GM13976 (cell line): ENCODE measurements around the gene CST2.
"Not testable (repeated sequence)": the region's sequence is repeated elsewhere in the genome, so short reads cannot be mapped to it uniquely, and the experiment has no call there.

ENCODE experiments used
- DNase-seq: peaks from one replicate; pipeline ENCODE4 v3.0.0; 2012; ENCODE audit warnings: low spot score
- in situ Hi-C: fragments of 300-500 bp; cut with MboI; formaldehyde crosslinking; loops from one replicate; pipeline ENCODE4 v1.12.0; 2022; ENCODE audit warnings: low sequenced_read_pairs, mixed read lengths, inconsistent platforms; ENCODE audit not compliant: unreplicated experiment
- TF ChIP-seq, protein P1 (sequence below): IDR thresholded peaks from 2 replicates; pipeline ENCODE4 v1.5.1; 2012; ENCODE audit warnings: borderline replicate concordance, mild to moderate bottlenecking; ENCODE audit not compliant: insufficient read depth; ENCODE audit errors: extremely low read depth, missing control alignments, control extremely low read depth

CST2 gene

GRCh38 chr20:23869520-23869919, 43.0 kb upstream of the CST2 start:
- TF ChIP-seq, protein P1, sequence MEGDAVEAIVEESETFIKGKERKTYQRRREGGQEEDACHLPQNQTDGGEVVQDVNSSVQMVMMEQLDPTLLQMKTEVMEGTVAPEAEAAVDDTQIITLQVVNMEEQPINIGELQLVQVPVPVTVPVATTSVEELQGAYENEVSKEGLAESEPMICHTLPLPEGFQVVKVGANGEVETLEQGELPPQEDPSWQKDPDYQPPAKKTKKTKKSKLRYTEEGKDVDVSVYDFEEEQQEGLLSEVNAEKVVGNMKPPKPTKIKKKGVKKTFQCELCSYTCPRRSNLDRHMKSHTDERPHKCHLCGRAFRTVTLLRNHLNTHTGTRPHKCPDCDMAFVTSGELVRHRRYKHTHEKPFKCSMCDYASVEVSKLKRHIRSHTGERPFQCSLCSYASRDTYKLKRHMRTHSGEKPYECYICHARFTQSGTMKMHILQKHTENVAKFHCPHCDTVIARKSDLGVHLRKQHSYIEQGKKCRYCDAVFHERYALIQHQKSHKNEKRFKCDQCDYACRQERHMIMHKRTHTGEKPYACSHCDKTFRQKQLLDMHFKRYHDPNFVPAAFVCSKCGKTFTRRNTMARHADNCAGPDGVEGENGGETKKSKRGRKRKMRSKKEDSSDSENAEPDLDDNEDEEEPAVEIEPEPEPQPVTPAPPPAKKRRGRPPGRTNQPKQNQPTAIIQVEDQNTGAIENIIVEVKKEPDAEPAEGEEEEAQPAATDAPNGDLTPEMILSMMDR: no peak
- no peak for DNase-seq
- in situ Hi-C loops: no loop called here

GRCh38 chr20:23868321-23868720, 41.8 kb upstream of the CST2 start:
- TF ChIP-seq, protein P1: no peak
- in situ Hi-C loops: no loop called here
- no peak for DNase-seq

DNA sequence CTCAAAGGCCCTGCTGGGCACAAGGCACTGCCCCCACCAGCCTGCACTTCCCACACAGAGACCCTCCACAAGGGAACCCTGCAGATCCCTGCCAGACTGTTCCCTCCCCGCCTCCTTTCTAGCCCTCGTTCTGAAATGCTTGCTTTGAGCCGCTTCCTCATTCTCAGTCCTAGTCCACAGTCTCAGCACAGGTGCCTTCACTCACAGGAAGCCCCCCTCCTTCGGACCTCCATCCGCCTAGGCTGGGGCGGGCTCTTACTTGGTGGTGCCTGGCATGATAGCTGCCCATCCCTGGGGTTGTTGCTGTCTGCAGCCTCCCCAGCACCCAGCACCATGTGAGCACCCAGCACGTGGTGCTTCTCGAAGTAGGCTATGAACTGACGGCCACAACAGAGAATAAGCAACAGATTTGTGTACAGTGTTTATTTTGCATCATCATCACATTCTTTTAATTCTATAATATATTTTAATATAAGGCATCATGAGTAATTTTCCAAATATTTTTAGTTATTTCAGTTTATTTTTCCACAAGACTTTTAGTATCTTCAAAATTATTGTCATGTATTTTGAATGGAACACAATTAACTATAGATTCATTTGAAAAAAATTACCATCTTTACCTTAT, 40.7 kb upstream of the CST2 start:
- in situ Hi-C loops: no loop called here
- TF ChIP-seq, protein P1: no peak
- no peak for DNase-seq

GRCh38 chr20:23860771-23861170, 34.2 kb upstream of the CST2 start:
- in situ Hi-C loops, DNase-seq: not testable (repeated sequence)

DNA sequence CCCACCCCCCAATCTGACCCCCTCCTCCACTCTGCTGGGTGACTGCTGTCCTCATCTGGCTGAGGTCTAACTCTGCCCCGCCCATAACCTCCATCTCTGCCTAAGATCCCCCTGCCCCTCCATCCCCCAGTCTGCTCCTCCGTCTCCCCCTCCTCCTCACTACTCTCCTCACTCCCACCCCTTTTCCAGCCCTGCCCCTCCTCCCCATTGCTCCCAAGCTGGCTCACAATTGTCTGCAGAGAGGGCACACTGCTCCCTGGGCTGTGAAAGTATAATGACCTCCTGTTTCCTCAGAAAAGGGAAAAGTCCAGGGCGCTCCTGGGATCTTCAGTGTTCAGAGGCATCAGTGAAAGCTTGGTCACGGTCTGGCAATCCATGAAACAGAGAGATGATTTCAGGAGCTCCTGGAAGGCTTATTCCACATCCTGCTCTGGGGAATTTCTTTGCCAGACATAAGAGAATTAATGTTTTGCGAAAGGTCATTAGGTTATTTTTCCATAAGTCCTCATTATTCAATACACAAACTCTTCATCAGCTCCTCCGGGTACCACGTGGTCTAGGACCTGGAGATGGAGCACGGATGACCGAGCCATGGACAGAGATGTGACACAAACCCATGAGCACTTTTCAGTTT, 31.6 kb upstream of the CST2 start:
- no peak for DNase-seq
- in situ Hi-C loops: no loop called here
- TF ChIP-seq, protein P1: no peak

GRCh38 chr20:23856736-23857135, 30.2 kb upstream of the CST2 start:
- no peak for DNase-seq
- TF ChIP-seq, protein P1: no peak
- in situ Hi-C loops: no loop called here

- TF ChIP-seq, protein P1: no peak
- DNase-seq: no peak
- in situ Hi-C loops: no loop called here
Measured at GRCh38 chr20:23856226-23856625, 29.7 kb upstream of the CST2 start.
